H9 (cell line): ENCODE measurements around the gene ZC3H6. TPM values are rescaled to one million over a fixed set of nuclear protein-coding genes. Genes with fewer than 3 reads are reported as not detected.

Experiments used
- DNase-seq: peaks from one replicate; pipeline ENCODE4 v3.0.0-alpha.2; 2017
- H2AFZ ChIP-seq: one replicate; pipeline ENCODE4 v1.6.1; 2013; ENCODE audit warnings: mild to moderate bottlenecking, low read length, control low read depth, moderate library complexity
- H2AK5ac ChIP-seq: 2 replicates; pipeline ENCODE4 v1.6.1; 2013; ENCODE audit warnings: low read length, control low read depth, mixed read lengths; ENCODE audit not compliant: insufficient read length
- H2BK120ac ChIP-seq: one replicate; pipeline ENCODE4 v1.6.1; 2013; ENCODE audit warnings: low read depth, mild to moderate bottlenecking, low read length, control low read depth, inconsistent platforms; ENCODE audit not compliant: poor library complexity, severe bottlenecking
- H2BK12ac ChIP-seq: 2 replicates; pipeline ENCODE4 v1.6.1; 2013; ENCODE audit warnings: low read length, control low read depth, mixed read lengths, low read depth; ENCODE audit not compliant: insufficient read length
- H2BK15ac ChIP-seq: 2 replicates; pipeline ENCODE4 v1.6.1; 2013; ENCODE audit warnings: low read depth, low read length, control low read depth
- H2BK20ac ChIP-seq: one replicate; pipeline ENCODE4 v1.6.1; 2013; ENCODE audit warnings: low read depth, mild to moderate bottlenecking, low read length, control low read depth, inconsistent platforms; ENCODE audit not compliant: poor library complexity, severe bottlenecking
- H2BK5ac ChIP-seq: 2 replicates; pipeline ENCODE4 v1.6.1; 2013; ENCODE audit warnings: low read length, control low read depth, mixed read lengths; ENCODE audit not compliant: insufficient read length
- H3K14ac ChIP-seq: 2 replicates; pipeline ENCODE4 v1.6.1; 2013; ENCODE audit warnings: low read length, control low read depth; ENCODE audit not compliant: insufficient read depth
- H3K18ac ChIP-seq: 2 replicates; pipeline ENCODE4 v1.6.1; 2013; ENCODE audit warnings: low read depth, mild to moderate bottlenecking, mixed read lengths, low read length, control low read depth; ENCODE audit not compliant: insufficient read length
- H3K23ac ChIP-seq: 2 replicates; pipeline ENCODE4 v1.6.1; 2013; ENCODE audit warnings: low read length, control low read depth, mixed read lengths, low read depth; ENCODE audit not compliant: insufficient read length
- H3K23me2 ChIP-seq: 2 replicates; pipeline ENCODE4 v1.6.1; 2013; ENCODE audit warnings: low read depth, mild to moderate bottlenecking, mixed read lengths, low read length, control low read depth; ENCODE audit not compliant: insufficient read length, poor library complexity, severe bottlenecking
- H3K27ac ChIP-seq: 2 replicates; pipeline ENCODE4 v1.5.1; 2013; ENCODE audit warnings: low read length, control low read depth, mixed read lengths, low read depth; ENCODE audit not compliant: insufficient read length
- H3K27me3 ChIP-seq: 2 replicates; pipeline ENCODE4 v1.6.1; 2013; ENCODE audit warnings: low read length, control low read depth, inconsistent platforms; ENCODE audit not compliant: insufficient read depth
- H3K4ac ChIP-seq: 2 replicates; pipeline ENCODE4 v1.6.1; 2013; ENCODE audit warnings: low read depth, mild to moderate bottlenecking, control low read depth, inconsistent platforms, low read length, moderate library complexity
- H3K4me1 ChIP-seq: 2 replicates; pipeline ENCODE4 v1.6.1; 2013; ENCODE audit warnings: low read length, control low read depth, inconsistent platforms; ENCODE audit not compliant: insufficient read depth
- H3K4me2 ChIP-seq: 2 replicates; pipeline ENCODE4 v1.6.1; 2013; ENCODE audit warnings: low read length, control low read depth, mixed read lengths; ENCODE audit not compliant: insufficient read length, insufficient read depth
- H3K56ac ChIP-seq: 2 replicates; pipeline ENCODE4 v1.6.1; 2013; ENCODE audit warnings: low read depth, mild to moderate bottlenecking, mixed read lengths, low read length, control low read depth; ENCODE audit not compliant: insufficient read length
- H3K79me1 ChIP-seq: 2 replicates; pipeline ENCODE4 v1.6.1; 2013; ENCODE audit warnings: low read depth, mild to moderate bottlenecking, moderate library complexity, low read length, control low read depth, inconsistent platforms; ENCODE audit not compliant: insufficient read depth, poor library complexity, severe bottlenecking
- H3K79me2 ChIP-seq: 2 replicates; pipeline ENCODE4 v1.6.1; 2013; ENCODE audit warnings: low read length, control low read depth, inconsistent platforms; ENCODE audit not compliant: insufficient read depth
- H3K9ac ChIP-seq: 2 replicates; pipeline ENCODE4 v1.6.1; 2013; ENCODE audit warnings: low read length, control low read depth, mixed read lengths; ENCODE audit not compliant: insufficient read length; ENCODE audit errors: extremely low read depth
- H3K9me3 ChIP-seq: one replicate; pipeline ENCODE4 v1.6.1; 2013; ENCODE audit warnings: low read depth, low read length, inconsistent platforms; ENCODE audit not compliant: control insufficient read depth
- H3T11ph ChIP-seq: one replicate; pipeline ENCODE4 v1.6.1; 2013; ENCODE audit warnings: mild to moderate bottlenecking, low read length, control low read depth, inconsistent platforms
- H4K20me1 ChIP-seq: one replicate; pipeline ENCODE4 v1.6.1; 2013; ENCODE audit not compliant: control insufficient read depth, insufficient read length, insufficient read depth
- H4K5ac ChIP-seq: 2 replicates; pipeline ENCODE4 v1.6.1; 2013; ENCODE audit warnings: low read depth, mild to moderate bottlenecking, mixed read lengths, low read length, control low read depth; ENCODE audit not compliant: insufficient read length
- H4K8ac ChIP-seq: replicated peaks from 2 replicates; pipeline ENCODE4 v1.6.1; 2013; ENCODE audit warnings: low read length, control low read depth, mixed read lengths, low read depth; ENCODE audit not compliant: insufficient read length
- H4K91ac ChIP-seq: 2 replicates; pipeline ENCODE4 v1.6.1; 2013; ENCODE audit warnings: low read depth, mild to moderate bottlenecking, moderate library complexity, mixed read lengths, low read length, control low read depth; ENCODE audit not compliant: insufficient read length
- H3K27ac Mint-ChIP-seq, 3 experiments: 2 replicates in 2 of 3; 3 replicates in 1 of 3; pipeline ENCODE4 v1.8.0; 2020 to 2021; ENCODE audit warnings: mixed read lengths in 3 of 3, mild to moderate bottlenecking in 1 of 3, moderate library complexity in 1 of 3
- H3K27me3 Mint-ChIP-seq: 2 replicates; pipeline ENCODE4 v1.8.0; 2021; ENCODE audit warnings: low read depth, mild to moderate bottlenecking, moderate library complexity, mixed read lengths
- H3K36me3 Mint-ChIP-seq, 3 experiments: 2 replicates in 2 of 3; 3 replicates in 1 of 3; pipeline ENCODE4 v1.8.0; 2020 to 2021; ENCODE audit warnings: low read depth in 3 of 3, mixed read lengths in 3 of 3; ENCODE audit not compliant: insufficient read depth in 1 of 3
- H3K4me1 Mint-ChIP-seq, 2 experiments: 2 replicates each; pipeline ENCODE4 v1.8.0; 2020; ENCODE audit warnings: mixed read lengths in 2 of 2
- H3K4me3 Mint-ChIP-seq, 2 experiments: 2 replicates in 1 of 2; 3 replicates in 1 of 2; pipeline ENCODE4 v1.8.0; 2020 to 2021; ENCODE audit warnings: mild to moderate bottlenecking in 2 of 2, mixed read lengths in 2 of 2, moderate library complexity in 1 of 2
- H3K9me3 Mint-ChIP-seq, 2 experiments: 2 replicates in 1 of 2; 3 replicates in 1 of 2; pipeline ENCODE4 v1.8.0; 2020; ENCODE audit warnings: mild to moderate bottlenecking in 2 of 2, mixed read lengths in 2 of 2, moderate library complexity in 1 of 2
- total RNA-seq: library from RNA; stranded (reverse); gene quantifications from 2 replicates; pipeline ENCODE4 v1.2.1, GENCODE V29; 2021
- TF ChIP-seq, protein P1 (sequence below): fragments of 200-600 bp; sonication (generic); conservative IDR thresholded peaks from 3 replicates; pipeline ENCODE4 v1.8.0; 2021; ENCODE audit warnings: antibody characterized with exemption, mild to moderate bottlenecking

The ZC3H6 gene
- total RNA-seq, 1 experiment from 2014 or later, result 3.5 TPM

DNA sequence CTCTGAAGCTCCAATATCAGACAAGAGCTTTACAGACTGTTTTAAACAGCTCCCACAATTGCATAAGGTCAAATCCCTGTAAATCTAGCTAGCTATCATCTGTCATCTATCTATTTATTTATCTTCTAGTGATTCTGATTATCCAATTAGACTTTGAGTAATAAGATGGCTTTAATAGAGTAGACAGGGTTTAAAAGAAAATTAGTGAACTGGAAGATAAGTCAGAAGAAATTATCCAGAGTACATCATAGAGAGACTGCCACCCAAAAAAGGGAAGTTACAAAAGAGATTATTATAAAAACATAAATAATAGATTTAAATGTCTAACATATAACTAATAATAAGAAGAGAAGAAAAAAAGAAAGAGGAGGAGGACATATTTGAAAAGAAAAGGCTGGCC is 12.5 kb upstream of the ZC3H6 start:
- Histone ChIP-seq H2BK12ac (no peak overlapping the region), H4K20me1 (no peaks in the 10 kb centered on the region), H2BK20ac (no peak overlapping the region), H2BK15ac (no peak overlapping the region), H3K4me2 (no peak overlapping the region), H3K18ac (no peak overlapping the region), H2BK5ac (no peak overlapping the region), H3K27ac (no peak overlapping the region), H4K91ac (no peak overlapping the region), H3K79me2 (no peaks in the 10 kb centered on the region), H3K9ac (no peak overlapping the region), H3K79me1 (no peaks in the 10 kb centered on the region), H3K9me3 (no peaks in the 10 kb centered on the region), H3K56ac (no peak overlapping the region), H2AK5ac (no peak overlapping the region), H2BK120ac (no peak overlapping the region), H2AFZ (no peak overlapping the region), H3K23me2 (no peaks in the 10 kb centered on the region), H3K4ac (no peak overlapping the region), H3T11ph (no peak overlapping the region), H3K14ac (no peak overlapping the region), H4K8ac (no peak overlapping the region), H3K4me1 (peaks cover 4% of the 10 kb centered on the region; the same call in 1 of the 2 replicates), H4K5ac (no peak overlapping the region), H3K27me3 (no peaks in the 10 kb centered on the region), H3K23ac (no peak overlapping the region)
- Mint-ChIP-seq H3K27me3 (peaks cover 3% of the 10 kb centered on the region; the same call in 1 of the 2 replicates), H3K4me1 (peaks cover 4 to 15% of the 10 kb centered on the region in 2 experiments), H3K9me3 (peaks cover 16 to 19% of the 10 kb centered on the region in 2 experiments), H3K36me3 (peaks cover 0 to 17% (median 6%) of the 10 kb centered on the region in 3 experiments; a peak in 4 of 7 replicates), H3K4me3 (no peak overlapping the region), H3K27ac (no peak overlapping the region)
- no peak for DNase-seq
- TF ChIP-seq, protein P1, sequence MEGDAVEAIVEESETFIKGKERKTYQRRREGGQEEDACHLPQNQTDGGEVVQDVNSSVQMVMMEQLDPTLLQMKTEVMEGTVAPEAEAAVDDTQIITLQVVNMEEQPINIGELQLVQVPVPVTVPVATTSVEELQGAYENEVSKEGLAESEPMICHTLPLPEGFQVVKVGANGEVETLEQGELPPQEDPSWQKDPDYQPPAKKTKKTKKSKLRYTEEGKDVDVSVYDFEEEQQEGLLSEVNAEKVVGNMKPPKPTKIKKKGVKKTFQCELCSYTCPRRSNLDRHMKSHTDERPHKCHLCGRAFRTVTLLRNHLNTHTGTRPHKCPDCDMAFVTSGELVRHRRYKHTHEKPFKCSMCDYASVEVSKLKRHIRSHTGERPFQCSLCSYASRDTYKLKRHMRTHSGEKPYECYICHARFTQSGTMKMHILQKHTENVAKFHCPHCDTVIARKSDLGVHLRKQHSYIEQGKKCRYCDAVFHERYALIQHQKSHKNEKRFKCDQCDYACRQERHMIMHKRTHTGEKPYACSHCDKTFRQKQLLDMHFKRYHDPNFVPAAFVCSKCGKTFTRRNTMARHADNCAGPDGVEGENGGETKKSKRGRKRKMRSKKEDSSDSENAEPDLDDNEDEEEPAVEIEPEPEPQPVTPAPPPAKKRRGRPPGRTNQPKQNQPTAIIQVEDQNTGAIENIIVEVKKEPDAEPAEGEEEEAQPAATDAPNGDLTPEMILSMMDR, result no peak
